ENCODE data around the gene PLA2G2A. TPM values are rescaled to one million over a fixed set of nuclear protein-coding genes. Genes with fewer than 3 reads are reported as not detected.

Gene PLA2G2A
- total and polyA plus RNA-seq, 4 donors: 441 to 1,724 (median 1,565) TPM; not detected in 1

DNA sequence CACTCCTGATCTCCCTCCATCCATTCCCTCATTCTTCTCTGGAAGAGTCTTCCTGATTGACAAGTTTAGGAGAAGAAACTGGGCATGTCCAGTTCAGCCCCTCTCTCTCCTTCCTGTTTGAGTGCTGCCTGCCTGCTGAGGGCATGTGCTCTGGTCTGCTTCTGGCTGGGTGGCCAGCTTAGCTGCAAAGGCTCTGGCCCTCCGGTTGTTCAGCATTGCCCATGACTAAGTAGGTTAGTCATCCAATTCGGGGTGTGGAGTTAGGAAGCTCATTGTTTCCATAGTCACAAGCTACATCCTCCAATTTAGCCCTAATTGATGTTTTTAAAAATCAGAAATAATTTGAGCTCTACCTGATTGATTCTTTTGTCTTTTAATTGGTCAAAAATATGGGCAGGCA lies 30.4 kb downstream of the PLA2G2A start:
- no peaks in the 10 kb centered on the region for H3K36me3 ChIP-seq (ENCODE audit: control insufficient read depth in 4 of 4, insufficient read depth in 3 of 4, low read depth in 1 of 4, low read length in 3 of 4)
- WGBS: 75% methylated on average over 2 of the region's 2 CpGs
- H3K9me3 ChIP-seq (ENCODE audit: control insufficient read depth in 4 of 4, low read length in 3 of 4): peaks cover 0 to 4% (median 0%) of the 10 kb centered on the region in 4 donors
- no peaks in the 10 kb centered on the region for H3K27me3 ChIP-seq (ENCODE audit: control insufficient read depth in 4 of 4, insufficient read depth in 4 of 4, low read length in 3 of 4)
- no peak for DNase-seq (ENCODE audit: low spot score)
- TF ChIP-seq, protein P1, sequence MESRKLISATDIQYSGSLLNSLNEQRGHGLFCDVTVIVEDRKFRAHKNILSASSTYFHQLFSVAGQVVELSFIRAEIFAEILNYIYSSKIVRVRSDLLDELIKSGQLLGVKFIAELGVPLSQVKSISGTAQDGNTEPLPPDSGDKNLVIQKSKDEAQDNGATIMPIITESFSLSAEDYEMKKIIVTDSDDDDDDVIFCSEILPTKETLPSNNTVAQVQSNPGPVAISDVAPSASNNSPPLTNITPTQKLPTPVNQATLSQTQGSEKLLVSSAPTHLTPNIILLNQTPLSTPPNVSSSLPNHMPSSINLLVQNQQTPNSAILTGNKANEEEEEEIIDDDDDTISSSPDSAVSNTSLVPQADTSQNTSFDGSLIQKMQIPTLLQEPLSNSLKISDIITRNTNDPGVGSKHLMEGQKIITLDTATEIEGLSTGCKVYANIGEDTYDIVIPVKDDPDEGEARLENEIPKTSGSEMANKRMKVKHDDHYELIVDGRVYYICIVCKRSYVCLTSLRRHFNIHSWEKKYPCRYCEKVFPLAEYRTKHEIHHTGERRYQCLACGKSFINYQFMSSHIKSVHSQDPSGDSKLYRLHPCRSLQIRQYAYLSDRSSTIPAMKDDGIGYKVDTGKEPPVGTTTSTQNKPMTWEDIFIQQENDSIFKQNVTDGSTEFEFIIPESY (IDR thresholded peaks at IDR 0.05): no peak
- TF ChIP-seq, protein P2, sequence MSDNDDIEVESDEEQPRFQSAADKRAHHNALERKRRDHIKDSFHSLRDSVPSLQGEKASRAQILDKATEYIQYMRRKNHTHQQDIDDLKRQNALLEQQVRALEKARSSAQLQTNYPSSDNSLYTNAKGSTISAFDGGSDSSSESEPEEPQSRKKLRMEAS (IDR thresholded peaks at IDR 0.05): no peak
- TF ChIP-seq TAF1 (conservative IDR thresholded peaks at IDR 0.05) (no peak), EGR1 (IDR thresholded peaks at IDR 0.05; ENCODE audit: low read depth in 2 of 2) (no peak), JUND (IDR thresholded peaks at IDR 0.05) (no peak), RXRA (IDR thresholded peaks at IDR 0.05) (no peak), NR2F2 (IDR thresholded peaks at IDR 0.05) (no peak), GABPA (IDR thresholded peaks at IDR 0.05 in 1 of 2, conservative IDR thresholded peaks at IDR 0.05 in 1 of 2) (no peak), FOXA2 (IDR thresholded peaks at IDR 0.05) (no peak), RAD21 (IDR thresholded peaks at IDR 0.05) (no peak), YY1 (IDR thresholded peaks at IDR 0.05) (no peak), HNF4A (conservative IDR thresholded peaks at IDR 0.05) (no peak), FOXA1 (IDR thresholded peaks at IDR 0.05) (no peak), SP1 (IDR thresholded peaks at IDR 0.05) (no peak)
- TF ChIP-seq, protein P3, sequence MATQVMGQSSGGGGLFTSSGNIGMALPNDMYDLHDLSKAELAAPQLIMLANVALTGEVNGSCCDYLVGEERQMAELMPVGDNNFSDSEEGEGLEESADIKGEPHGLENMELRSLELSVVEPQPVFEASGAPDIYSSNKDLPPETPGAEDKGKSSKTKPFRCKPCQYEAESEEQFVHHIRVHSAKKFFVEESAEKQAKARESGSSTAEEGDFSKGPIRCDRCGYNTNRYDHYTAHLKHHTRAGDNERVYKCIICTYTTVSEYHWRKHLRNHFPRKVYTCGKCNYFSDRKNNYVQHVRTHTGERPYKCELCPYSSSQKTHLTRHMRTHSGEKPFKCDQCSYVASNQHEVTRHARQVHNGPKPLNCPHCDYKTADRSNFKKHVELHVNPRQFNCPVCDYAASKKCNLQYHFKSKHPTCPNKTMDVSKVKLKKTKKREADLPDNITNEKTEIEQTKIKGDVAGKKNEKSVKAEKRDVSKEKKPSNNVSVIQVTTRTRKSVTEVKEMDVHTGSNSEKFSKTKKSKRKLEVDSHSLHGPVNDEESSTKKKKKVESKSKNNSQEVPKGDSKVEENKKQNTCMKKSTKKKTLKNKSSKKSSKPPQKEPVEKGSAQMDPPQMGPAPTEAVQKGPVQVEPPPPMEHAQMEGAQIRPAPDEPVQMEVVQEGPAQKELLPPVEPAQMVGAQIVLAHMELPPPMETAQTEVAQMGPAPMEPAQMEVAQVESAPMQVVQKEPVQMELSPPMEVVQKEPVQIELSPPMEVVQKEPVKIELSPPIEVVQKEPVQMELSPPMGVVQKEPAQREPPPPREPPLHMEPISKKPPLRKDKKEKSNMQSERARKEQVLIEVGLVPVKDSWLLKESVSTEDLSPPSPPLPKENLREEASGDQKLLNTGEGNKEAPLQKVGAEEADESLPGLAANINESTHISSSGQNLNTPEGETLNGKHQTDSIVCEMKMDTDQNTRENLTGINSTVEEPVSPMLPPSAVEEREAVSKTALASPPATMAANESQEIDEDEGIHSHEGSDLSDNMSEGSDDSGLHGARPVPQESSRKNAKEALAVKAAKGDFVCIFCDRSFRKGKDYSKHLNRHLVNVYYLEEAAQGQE (IDR thresholded peaks at IDR 0.05): no peak
- TF ChIP-seq, protein P4, sequence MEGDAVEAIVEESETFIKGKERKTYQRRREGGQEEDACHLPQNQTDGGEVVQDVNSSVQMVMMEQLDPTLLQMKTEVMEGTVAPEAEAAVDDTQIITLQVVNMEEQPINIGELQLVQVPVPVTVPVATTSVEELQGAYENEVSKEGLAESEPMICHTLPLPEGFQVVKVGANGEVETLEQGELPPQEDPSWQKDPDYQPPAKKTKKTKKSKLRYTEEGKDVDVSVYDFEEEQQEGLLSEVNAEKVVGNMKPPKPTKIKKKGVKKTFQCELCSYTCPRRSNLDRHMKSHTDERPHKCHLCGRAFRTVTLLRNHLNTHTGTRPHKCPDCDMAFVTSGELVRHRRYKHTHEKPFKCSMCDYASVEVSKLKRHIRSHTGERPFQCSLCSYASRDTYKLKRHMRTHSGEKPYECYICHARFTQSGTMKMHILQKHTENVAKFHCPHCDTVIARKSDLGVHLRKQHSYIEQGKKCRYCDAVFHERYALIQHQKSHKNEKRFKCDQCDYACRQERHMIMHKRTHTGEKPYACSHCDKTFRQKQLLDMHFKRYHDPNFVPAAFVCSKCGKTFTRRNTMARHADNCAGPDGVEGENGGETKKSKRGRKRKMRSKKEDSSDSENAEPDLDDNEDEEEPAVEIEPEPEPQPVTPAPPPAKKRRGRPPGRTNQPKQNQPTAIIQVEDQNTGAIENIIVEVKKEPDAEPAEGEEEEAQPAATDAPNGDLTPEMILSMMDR (IDR thresholded peaks at IDR 0.05; ENCODE audit: low read depth, low read length, missing input control): no peak
- no peaks in the 10 kb centered on the region for H3K4me1 ChIP-seq (ENCODE audit: control insufficient read depth in 4 of 4, insufficient read depth in 4 of 4, low read length in 3 of 4)
- H3K9ac ChIP-seq (ENCODE audit: low read depth in 1 of 2, low read length in 2 of 2): no peak overlapping the region
- no peak overlapping the region for H3K27ac ChIP-seq (ENCODE audit: low read depth in 1 of 2, low read length in 2 of 2)
- H3K4me3 ChIP-seq (ENCODE audit: low read depth in 1 of 3, low read length in 3 of 3): no peak overlapping the region

DNA sequence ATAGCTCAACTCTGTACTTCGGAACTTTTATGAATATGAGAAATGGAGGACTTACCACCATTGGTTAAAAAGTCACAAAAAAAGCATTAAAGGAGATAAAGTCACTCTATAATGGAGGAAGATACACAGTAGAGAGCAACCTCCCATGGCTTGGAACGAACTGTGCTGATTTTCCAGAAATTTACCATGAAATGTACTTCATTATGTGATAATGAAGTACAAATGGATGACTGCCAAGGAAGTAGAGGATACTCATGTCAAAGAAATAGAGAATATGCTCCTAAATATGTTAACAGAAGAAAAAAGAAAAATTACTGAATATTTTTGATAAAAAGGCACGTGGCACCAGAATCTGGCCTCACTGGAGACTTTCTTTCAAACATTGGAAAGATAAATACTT lies 32.4 kb downstream of the PLA2G2A start:
- H3K27ac ChIP-seq (ENCODE audit: low read depth in 1 of 2, low read length in 2 of 2): no peak overlapping the region
- no peaks in the 10 kb centered on the region for H3K36me3 ChIP-seq (ENCODE audit: control insufficient read depth in 4 of 4, insufficient read depth in 3 of 4, low read depth in 1 of 4, low read length in 3 of 4)
- no peak overlapping the region for H3K9ac ChIP-seq (ENCODE audit: low read depth in 1 of 2, low read length in 2 of 2)
- 73% methylated on average over 3 of the region's 3 CpGs for WGBS
- DNase-seq (ENCODE audit: low spot score): no peak
- no peaks in the 10 kb centered on the region for H3K4me1 ChIP-seq (ENCODE audit: control insufficient read depth in 4 of 4, insufficient read depth in 4 of 4, low read length in 3 of 4)
- H3K9me3 ChIP-seq (ENCODE audit: control insufficient read depth in 4 of 4, low read length in 3 of 4): no peaks in the 10 kb centered on the region
- H3K4me3 ChIP-seq (ENCODE audit: low read depth in 1 of 3, low read length in 3 of 3): no peak overlapping the region
- no peaks in the 10 kb centered on the region for H3K27me3 ChIP-seq (ENCODE audit: control insufficient read depth in 4 of 4, insufficient read depth in 4 of 4, low read length in 3 of 4)
- TF ChIP-seq TAF1 (conservative IDR thresholded peaks at IDR 0.05) (no peak), FOXA1 (IDR thresholded peaks at IDR 0.05) (no peak)
- TF ChIP-seq, protein P3 (IDR thresholded peaks at IDR 0.05): no peak
